ENCODE measurements around the gene ASB8.

The ASB8 gene, protein sequence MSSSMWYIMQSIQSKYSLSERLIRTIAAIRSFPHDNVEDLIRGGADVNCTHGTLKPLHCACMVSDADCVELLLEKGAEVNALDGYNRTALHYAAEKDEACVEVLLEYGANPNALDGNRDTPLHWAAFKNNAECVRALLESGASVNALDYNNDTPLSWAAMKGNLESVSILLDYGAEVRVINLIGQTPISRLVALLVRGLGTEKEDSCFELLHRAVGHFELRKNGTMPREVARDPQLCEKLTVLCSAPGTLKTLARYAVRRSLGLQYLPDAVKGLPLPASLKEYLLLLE

DNA sequence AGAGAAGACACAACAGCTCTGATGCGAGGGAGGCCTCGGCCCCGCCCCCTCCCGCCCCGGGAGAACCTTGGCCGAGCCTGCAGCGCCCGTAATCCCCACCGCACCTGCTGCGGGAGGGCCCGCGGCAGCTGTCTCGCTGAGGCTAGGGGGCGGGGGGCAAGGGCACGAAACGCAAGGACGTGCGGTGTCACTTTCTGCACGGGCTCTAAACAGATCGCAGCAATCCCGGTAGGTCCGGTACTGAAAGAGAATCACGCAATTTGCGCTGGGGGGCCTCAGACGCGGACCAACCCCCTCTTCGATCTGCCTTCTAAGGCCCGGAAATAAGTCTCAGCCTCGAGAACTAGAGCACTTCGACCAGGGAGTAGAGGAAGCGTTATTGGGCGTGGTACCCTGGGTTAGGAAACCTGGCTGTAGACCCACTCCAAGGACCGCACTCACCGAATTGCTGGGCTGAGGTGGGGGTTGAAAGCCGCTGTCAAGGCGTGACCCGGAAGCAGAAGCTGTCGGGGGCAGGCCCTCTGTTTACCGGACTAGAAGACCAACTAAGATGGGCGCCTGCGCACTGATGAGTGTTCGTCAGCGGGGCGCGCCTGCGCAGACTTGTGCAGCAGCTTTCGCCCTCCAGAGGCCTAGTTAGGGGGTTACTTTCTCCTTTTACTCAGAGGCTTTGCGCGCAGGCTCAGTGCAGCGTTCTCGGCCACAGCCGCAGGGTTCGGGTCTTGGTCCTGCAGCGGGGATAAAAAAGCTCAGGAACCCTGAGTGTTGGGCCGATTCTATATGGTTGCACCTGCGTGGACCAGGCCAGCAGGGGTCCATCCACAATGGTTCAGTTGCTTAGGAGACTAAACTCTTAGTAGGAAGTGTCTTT lies at the start of gene ASB8:
ASB8 (minus strand) TSS at position 498 of the 871 bp plus-strand sequence. CDS start 4,019 bp downstream, outside the sequence.
- DNase-seq (peak; percentile 99), ATAC-seq (peak; percentile 94)

DNA sequence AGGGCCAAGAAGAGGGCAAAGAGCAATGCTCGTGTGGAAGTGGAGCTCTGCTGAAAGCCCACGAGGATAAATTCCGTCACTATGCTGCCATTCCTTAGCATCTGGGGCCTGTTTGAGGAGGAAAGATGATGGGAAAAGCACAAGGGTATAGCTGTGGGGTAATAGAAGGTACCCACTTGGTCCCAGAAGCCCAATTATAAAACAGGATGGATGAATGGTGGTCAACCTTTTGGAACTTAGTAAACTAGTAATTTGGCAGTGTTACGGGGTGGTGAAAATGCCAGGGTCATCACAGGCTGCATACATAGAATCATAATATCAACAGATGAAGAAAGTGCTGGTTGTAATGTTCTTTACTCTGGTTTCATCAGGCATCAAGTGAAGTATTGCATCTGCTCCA lies 45.9 kb upstream of the ASB8 start, which contains the start of gene OR10AD1:
OR10AD1 (minus strand) TSS at position 101 of the 400 bp plus-strand sequence; CDS start at position 101, 0 bp downstream.
- ATAC-seq, result no peak

DNA sequence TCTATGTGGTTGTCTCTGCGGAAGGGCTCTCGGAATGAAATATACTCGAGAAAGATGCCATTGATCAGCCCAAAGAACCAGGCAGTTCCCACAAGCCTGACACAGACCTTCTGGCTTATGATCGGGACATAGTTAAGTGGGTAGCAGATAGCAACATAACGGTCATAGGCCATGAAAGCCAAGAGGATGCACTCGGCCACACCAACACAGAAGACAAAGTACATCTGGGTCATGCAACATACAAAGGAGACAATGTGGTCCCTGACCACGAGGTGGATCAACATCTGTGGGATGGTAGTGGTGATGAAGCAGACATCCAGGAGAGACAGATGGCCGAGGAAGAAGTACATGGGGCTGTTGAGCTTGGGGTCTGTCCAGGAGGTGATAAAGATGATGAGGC lies 45.5 kb upstream of the ASB8 start:
- DNase-seq, result no peak
- ATAC-seq, result no peak

More for the DNA sequence above, 45.9 kb upstream of the ASB8 start, which contains the start of gene OR10AD1:
- no peak for DNase-seq

DNA sequence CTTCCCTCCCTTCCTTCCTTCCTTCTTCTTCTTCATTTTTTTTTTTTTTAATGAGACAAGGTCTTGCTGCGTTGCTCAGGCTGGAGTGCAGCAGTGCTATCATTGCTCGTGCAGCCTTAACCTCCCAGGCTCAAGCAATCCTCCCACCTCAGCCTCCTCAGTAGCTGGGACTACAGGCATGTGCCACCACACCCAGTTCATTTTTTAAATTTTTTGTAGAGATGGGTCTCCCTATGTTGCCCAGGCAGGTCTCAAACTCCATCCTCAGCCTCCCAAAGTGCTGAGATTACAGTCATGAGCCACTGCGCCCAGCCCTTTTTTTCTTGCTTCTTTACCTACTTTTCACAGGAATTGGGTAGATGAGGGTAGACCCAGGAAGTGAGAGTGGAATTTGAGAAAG lies 44.2 kb upstream of the ASB8 start:
- ATAC-seq (no peak), DNase-seq (no peak)

DNA sequence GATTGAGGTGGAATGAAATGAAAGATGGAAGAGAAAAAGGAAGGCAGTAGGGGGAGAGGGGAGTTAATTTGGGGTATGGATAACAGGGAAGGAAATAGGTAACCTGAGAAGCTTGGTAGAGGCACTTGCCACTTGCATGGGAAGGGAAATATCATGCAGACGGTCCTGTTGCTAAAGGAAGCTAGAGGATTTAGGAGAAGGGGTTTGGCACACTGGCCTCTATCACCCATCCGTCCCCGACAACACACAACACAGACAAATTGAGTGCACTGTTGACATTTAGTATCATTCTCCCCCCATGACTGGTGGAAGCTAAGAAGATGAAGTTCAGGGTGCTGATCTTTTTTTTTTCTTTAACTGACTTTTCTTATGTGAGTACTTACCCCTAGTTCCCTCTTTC lies 43.8 kb upstream of the ASB8 start:
- DNase-seq (no peak), ATAC-seq (no peak)

DNA sequence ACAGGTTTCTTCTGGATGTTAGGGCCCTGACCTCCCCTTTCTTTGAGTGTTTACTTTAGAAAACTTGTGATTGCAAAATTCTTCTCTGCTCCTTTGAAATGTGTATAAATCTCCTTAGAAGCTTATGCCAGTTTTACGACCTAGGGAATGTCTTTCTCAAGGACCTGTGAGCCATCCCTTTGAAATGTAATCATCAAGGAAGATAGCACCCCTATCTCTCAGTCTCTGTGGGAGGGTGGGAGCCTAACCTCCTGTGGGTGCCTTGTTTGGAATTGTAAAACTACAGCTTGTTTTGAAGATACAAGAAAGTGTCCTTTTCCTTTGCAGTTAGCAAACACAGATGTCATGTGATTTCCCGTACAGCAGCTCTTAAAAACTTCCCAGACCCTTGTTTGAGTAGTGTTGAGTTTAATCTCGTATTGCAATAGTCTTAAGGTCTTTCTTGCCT lies 42.5 kb upstream of the ASB8 start:
- no peak for DNase-seq
- ATAC-seq, result no peak

DNA sequence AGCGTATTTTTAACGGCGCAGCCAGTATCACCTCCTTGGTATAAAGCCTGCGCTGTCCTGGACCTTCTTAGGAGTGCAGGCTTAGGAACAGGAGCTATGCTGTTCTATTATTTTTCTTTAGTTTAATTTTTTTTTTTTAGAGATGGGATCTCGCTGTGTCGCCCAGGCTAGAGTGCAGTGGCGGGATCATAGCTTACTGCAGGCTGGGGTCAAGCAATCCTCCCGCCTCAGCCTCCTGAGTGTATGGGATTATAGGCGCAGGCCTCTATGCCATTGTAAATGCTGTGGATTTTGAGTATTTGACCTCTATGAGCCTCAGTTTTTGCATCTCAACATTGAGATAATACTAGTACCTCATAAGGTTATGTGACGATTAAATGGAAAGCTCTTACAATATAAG lies 41.7 kb upstream of the ASB8 start:
- no peak for DNase-seq
- ATAC-seq, result no peak

DNA sequence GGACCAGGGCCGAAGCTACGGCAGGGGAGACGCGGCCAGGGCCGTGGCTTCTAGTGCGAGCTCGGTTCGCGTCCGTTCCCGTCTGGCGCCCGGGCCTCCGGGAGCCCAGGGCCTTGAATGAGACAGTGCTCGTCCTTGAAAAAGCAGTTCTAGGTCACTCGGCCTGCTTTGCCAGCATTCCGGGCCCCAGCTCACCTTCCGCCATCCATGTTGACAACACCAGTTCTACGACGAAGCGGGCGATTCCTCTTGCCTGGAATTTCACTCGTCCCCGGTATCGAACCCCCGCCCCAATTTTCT lies 41.3 kb upstream of the ASB8 start:
- ATAC-seq (peak; percentile 15), DNase-seq (peak; percentile 47)

DNA sequence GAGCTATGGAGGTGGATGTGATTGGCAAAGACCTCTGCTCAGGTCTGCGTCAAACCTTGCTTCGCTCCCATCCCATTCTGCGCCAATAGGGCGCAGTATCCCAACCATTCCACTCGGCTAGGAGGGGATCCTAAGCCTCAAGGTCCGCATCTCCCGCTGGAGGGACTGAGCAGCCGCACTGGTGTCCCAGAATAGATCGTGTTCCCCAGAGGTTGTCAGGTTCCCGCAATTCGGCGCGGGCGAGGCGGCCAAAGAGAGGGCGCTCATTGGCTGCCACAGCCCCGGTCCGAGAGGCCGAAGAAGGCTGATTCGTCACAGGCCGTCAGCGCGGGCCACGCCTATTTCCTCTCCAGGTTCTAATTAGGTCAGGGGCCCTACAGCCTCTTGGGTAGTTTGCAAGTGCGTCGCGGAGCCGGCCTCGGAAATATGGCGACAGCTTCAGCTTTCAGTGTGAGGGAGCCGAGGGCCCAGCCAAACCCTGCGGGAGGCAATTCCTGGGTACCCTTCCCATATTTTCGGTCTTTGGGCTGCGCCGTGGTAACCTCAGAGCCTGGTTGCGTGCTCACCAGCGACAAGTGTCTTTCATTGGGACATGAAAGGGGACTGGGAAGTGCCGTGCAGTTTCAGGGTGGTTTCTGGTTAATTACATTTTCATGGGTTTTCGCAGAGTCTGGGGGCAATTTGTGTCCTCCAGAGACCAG lies 40.8 kb upstream of the ASB8 start:
- DNase-seq (peak; percentile 92), ATAC-seq (peak; percentile 100)

DNA sequence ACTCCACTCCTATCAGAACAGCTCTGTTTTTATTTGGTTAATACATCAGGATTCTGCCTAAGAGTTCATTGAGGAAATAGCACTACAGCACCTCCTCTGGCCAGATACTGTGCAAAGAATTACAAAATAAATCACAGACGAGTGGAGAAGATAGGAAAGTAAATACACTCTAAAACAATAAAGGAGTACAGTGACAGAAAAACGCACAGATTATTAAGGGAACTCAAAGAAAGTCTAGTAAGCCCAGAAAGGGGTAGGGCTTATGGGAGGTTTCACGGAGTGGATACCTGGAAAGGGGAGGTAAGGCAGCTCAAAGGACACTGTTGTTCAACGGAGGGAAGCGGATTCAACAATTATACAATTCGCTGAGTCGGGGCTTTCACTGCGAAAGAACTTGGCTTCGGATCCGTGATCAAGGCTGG lies 40.2 kb upstream of the ASB8 start:
- DNase-seq (no peak), ATAC-seq (no peak)

DNA sequence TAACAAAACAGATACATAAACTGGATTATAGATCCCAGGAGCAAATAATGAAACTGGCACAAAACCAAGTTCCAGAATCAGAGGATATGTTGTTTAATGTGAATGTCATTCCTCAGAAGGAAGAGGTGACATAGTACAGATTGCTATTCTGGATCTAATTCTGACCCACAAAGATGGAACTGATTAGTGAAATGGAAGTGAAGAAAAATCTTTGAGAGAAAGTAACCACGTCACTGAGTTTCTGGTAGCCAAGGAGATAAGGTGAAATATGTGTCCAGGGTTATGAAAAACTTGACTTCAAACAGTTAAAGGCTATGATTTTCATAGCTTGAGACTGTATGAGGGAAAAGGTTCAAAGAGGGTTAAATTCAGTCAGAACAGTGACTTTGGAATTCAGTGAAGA lies 37.5 kb upstream of the ASB8 start:
- DNase-seq, result no peak

DNA sequence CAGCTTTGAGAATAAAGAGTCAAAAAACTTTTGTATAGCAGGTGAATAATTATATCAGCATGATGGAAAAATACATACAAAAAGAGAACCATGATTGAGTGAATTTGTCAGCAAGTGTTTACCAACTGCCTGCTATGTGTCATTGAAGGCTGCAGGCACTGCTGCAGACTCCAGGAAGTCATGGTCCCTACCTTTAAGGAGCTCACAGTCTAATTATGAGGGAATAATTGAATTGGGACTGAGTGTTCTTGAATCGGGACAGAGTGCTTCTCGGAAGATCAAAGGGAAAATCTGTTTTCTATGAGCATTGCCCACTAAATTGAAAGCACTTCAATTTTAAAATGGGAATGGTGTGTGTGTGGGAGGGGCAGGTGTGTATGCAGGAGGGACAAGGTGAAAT lies 36.3 kb upstream of the ASB8 start:
- ATAC-seq, result no peak
- no peak for DNase-seq

More for the DNA sequence above, 37.5 kb upstream of the ASB8 start:
- no peak for ATAC-seq

DNA sequence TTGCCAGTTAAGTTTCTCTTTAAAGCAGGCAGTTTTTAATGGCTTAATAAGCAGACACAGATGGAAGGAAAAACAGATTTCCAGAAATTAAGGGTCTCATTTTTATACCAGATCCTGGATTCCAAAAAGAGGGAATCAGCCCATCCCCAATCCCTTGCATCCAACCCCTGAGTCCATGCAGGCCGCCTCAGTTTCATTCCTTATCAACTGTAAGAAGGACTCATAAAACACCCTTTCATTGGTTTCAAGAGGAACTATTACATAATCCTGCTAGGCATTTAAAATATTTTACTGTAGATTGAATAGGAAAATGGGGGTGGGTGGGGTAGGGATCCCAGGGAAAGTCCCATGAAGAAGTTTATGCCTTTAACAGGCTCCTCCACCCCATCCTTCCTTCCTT lies 35.5 kb upstream of the ASB8 start:
- ATAC-seq (no peak), DNase-seq (no peak)

DNA sequence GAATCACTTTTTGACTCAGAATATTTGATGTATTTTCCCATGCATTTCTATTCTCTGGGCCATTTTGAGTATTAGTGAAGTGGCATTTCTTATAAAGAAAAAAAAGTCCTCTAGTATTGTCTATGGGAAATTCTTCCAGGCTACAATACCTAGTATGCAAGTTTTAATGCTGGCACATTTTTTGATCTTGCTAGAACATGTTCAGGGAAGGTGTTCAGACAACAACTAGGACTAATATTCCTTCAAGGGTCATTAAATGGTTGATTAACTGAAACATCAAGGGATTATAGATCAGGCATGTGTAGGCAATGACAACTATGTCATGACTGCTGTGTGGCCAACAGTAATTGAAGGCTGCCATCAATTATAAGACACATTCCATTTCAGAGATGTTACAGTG lies 33.8 kb upstream of the ASB8 start:
- no peak for DNase-seq

DNA sequence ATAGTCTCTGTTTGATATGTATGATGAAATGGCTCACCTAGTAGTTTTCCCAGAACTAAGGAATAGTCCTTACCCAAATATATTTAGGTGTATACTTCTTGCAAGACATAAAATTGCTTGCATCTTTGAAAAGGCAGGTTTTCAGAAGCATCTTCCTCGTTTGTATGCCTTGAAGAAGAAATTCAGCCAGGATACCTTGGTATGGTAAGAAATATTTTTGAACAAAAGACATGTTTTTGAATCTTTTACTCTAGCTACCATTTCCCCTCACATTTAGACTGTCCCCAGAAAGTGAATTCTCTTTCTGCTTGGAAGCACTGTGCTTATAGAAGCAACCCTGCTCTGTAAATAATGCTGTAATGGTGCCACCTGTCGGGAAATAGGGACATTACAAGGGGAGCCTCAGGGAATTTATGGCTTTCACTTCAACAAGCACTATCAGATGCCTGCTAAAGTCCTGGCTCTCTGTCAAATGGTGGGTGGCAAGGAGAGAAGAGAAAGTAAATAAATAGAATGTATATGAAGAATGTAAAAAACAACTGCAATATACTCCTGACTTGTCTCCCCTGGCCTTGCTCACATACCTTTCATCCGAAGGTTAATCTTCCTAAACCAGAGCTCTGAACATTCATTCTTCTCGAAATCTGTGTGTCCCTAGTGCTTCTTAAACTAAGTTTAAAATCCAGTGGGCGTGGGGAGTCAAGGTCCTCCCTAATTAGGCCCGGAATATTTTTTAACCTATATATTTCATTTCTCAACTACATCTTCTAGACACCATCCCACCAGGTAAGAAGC lies 32.2 kb upstream of the ASB8 start:
- ATAC-seq, result peak; percentile 73

More for the DNA sequence above, 33.8 kb upstream of the ASB8 start:
- ATAC-seq, result no peak

DNA sequence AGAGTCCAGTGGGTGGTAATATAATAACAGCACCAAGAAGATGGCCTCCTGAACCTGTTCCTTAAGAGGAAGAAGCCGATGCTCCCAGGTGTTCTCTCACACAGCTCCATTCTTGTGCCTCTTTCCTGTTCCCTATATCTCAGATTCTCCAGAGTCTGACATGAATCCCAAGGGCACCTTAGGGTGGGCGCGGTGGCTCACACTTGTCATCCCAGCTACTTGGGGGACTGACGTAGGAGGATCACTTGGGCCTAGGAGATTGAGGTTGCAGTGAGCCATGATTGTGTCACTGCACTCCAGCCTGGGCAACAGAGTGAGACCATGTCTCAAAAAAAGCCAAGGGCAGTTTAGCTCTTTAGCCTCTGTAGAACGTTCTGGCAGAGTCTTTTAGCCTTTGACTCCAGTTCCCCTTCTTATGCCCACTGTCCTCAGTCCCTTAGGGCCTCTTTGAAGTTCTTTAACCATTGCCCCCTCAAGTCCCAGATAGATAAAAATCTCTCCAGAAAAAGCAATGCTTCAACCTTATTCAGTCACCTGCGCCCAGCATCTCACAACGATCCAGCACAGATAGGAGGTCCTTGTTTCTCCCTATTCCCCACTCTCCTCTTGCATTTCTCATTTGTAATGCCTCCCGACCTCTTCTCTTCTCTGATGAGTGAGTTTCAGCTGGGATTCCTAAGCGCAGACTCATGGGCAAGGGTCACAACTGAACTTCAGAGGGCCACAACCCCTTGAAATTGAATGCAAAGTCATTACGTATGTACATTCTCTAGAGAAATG lies 30.8 kb upstream of the ASB8 start:
- DNase-seq (no peak), ATAC-seq (no peak)

More for the DNA sequence above, 32.2 kb upstream of the ASB8 start:
- DNase-seq, result peak; percentile 72

DNA sequence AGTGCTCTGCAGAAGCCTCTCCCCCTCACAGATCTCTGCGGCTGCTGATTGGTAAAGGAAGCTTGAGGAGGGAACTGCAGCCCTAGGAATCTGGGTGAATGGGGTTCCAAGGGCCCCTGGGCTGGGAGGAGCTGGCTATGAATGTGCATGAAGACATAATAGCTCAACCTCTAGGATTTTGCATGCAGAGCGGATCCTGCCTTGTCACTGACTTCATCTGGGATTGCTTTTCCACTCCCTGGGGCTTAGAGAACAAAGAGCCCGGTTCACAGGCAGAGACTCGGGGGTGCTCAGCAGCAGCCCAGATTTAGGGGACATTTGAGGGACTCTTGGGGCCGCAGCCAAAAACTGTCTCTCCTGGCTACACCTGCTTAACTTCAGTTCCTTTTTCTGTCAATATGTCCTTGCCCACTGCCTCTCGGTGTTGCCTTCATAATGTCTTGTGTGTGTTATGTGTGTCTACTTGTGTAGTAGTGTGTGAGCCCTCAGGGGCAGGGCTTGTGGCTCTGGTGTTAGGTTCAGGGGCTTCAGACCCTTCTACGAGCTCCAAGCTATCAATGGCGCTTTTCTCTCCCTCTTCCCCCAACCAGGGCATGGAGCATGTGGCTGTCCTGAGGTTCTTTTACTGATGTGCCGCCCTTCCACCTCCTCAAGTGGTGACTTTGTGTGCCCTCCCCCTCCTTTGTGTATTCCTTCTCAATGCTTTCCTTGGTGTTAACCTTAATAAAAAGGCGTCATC lies 28.0 kb upstream of the ASB8 start:
- DNase-seq (no peak), ATAC-seq (no peak)

DNA sequence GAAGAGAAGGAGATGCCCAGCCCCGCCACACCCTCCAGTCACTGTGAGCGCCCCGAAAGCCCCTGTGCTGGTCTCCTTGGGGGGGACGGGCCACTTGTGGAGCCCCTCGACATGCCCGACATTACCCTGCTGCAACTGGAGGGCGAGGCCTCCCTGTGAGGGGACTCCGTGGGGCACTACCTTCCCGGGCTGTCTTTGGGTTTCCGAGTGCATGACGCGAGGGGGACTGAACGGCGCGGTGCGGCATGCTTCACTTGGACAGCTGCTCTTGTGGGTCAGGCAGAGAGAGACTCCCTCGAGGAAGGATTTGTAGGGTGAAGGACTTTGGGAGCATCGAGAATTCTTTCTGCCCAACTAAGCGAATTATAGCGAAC lies 27.2 kb upstream of the ASB8 start:
- no peak for DNase-seq
- ATAC-seq, result no peak

DNA sequence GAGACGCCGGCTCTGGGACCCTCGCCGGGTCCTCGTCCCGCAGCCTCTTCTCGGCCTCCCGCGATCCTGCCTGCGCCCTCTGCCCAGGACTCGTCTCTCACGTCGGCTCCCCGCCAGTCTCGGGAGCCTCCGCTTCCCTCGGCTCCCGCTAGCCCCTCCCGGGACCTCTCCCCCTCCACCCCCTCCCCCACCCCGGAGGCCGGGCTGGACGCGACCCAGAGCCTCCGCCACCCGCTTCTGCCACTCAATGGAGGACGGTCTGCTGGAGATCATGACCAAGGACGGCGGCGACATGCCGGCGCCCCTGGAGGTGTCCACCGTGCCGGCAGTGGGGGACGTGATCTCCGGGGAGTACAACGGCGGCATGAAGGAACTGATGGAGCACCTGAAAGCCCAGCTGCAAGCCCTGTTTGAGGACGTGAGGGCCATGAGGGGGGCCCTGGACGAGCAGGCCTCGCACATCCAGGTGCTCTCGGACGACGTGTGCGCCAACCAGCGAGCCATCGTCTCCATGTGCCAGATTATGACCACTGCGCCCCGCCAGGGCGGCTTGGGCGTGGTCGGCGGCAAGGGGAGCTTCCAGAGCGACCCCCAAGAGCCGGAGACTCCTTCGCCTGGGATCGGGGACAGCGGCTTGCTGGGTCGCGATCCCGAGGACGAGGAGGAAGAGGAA lies 26.7 kb upstream of the ASB8 start:
- DNase-seq, result peak; percentile 26
- ATAC-seq, result peak; percentile 7

Measured in stimulated activated naive CD8-positive, alpha-beta T cell treated with anti-CD3 and anti-CD28 coated beads, Interleukin-15, Interleukin-2, amounts not matched to agents 100 U/mL and 50 U/mL, for 24 hours (primary cell).